Endothelial cell (in vitro differentiated cells): Measurements from ENCODE around the gene OVCH1. TPM values are rescaled to one million over a fixed set of nuclear protein-coding genes. Genes with fewer than 3 reads are reported as not detected.
"Not testable (repeated sequence)": the region's sequence is repeated elsewhere in the genome, so short reads cannot be mapped to it uniquely, and the experiment has no call there.

Experiments used
- DNase-seq: peaks from one replicate; pipeline ENCODE4 v3.0.0; 2021; ENCODE audit warnings: low spot score
- H3K27ac Mint-ChIP-seq: one replicate; pipeline ENCODE4 v1.8.0; 2021; ENCODE audit warnings: mixed read lengths, inconsistent platforms; ENCODE audit not compliant: unreplicated experiment
- H3K27me3 Mint-ChIP-seq: one replicate; pipeline ENCODE4 v1.8.0; 2021; ENCODE audit warnings: mild to moderate bottlenecking, moderate library complexity, mixed read lengths, inconsistent platforms; ENCODE audit not compliant: unreplicated experiment
- H3K36me3 Mint-ChIP-seq: one replicate; pipeline ENCODE4 v1.8.0; 2021; ENCODE audit warnings: mild to moderate bottlenecking, low read depth, mixed read lengths, inconsistent platforms; ENCODE audit not compliant: unreplicated experiment
- H3K4me1 Mint-ChIP-seq: one replicate; pipeline ENCODE4 v1.8.0; 2021; ENCODE audit warnings: mild to moderate bottlenecking, mixed read lengths, inconsistent platforms; ENCODE audit not compliant: unreplicated experiment
- H3K4me3 Mint-ChIP-seq: one replicate; pipeline ENCODE4 v1.8.0; 2021; ENCODE audit warnings: mild to moderate bottlenecking, mixed read lengths, inconsistent platforms; ENCODE audit not compliant: unreplicated experiment
- H3K9me3 Mint-ChIP-seq: one replicate; pipeline ENCODE4 v1.8.0; 2021; ENCODE audit warnings: mixed read lengths, inconsistent platforms; ENCODE audit not compliant: unreplicated experiment
- CTCF ChIP-seq: fragments of 200-600 bp; sonication (generic); IDR thresholded peaks from one replicate; pipeline ENCODE4 v1.5.0; 2021; ENCODE audit warnings: antibody characterized with exemption; ENCODE audit not compliant: unreplicated experiment
- total RNA-seq: library from RNA; stranded (reverse); fragmentation: NEBNext Ultra II Directional; extraction: Animal tissue kit (Norgen Biotek cat#: 25700); gene quantifications from one replicate; pipeline ENCODE4 v1.2.1, GENCODE V29; 2021; ENCODE audit not compliant: unreplicated experiment

The OVCH1 gene
- total RNA-seq, 1 donor from 2014 or later = not detected

- Mint-ChIP-seq H3K27me3 (no peaks in the 10 kb centered on the region), H3K4me3 (no peak overlapping the region), H3K4me1 (no peaks in the 10 kb centered on the region), H3K36me3 (no peaks in the 10 kb centered on the region), H3K9me3 (no peaks in the 10 kb centered on the region), H3K27ac (no peak overlapping the region)
- no peak for DNase-seq
- no peak for TF ChIP-seq CTCF
These were observed 50.1 kb downstream of the OVCH1 start for GRCh38 chr12:29447285-29447975.

GRCh38 chr12:29439506-29439905, 58.0 kb downstream of the OVCH1 start:
- H3K4me1 Mint-ChIP-seq = no peaks in the 10 kb centered on the region
- no peak for TF ChIP-seq CTCF
- H3K27ac Mint-ChIP-seq = no peak overlapping the region
- no peaks in the 10 kb centered on the region for H3K36me3 Mint-ChIP-seq
- H3K4me3 Mint-ChIP-seq = no peak overlapping the region
- DNase-seq = no peak
- H3K27me3 Mint-ChIP-seq = no peaks in the 10 kb centered on the region
- no peaks in the 10 kb centered on the region for H3K9me3 Mint-ChIP-seq

GRCh38 chr12:29438752-29439408, 58.6 kb downstream of the OVCH1 start:
- Mint-ChIP-seq H3K36me3 (no peaks in the 10 kb centered on the region), H3K4me3 (no peak overlapping the region), H3K27ac (no peak overlapping the region), H3K4me1 (no peaks in the 10 kb centered on the region), H3K9me3 (no peaks in the 10 kb centered on the region), H3K27me3 (no peaks in the 10 kb centered on the region)
- no peak for DNase-seq
- no peak for TF ChIP-seq CTCF

GRCh38 chr12:29437575-29437974, 59.9 kb downstream of the OVCH1 start:
- Mint-ChIP-seq H3K4me3 (no peak overlapping the region), H3K36me3 (no peaks in the 10 kb centered on the region), H3K9me3 (no peaks in the 10 kb centered on the region), H3K4me1 (no peaks in the 10 kb centered on the region), H3K27me3 (no peaks in the 10 kb centered on the region), H3K27ac (no peak overlapping the region)
- no peak for DNase-seq
- no peak for TF ChIP-seq CTCF

- H3K27ac Mint-ChIP-seq, H3K4me3 Mint-ChIP-seq, H3K4me1 Mint-ChIP-seq, H3K27me3 Mint-ChIP-seq, DNase-seq, H3K9me3 Mint-ChIP-seq, H3K36me3 Mint-ChIP-seq: not testable (repeated sequence)
These were observed 60.7 kb downstream of the OVCH1 start for GRCh38 chr12:29436815-29437214.
